A549 (cell line): ENCODE data around the gene ZBED5. TPM values are rescaled to one million over a fixed set of nuclear protein-coding genes. Genes with fewer than 3 reads are reported as not detected.

Experiments used
- ATAC-seq, 2 experiments: fragments of 200-7000 bp in 1 of 2; fragments of >200 bp in 1 of 2; cut with Nextera tagmentation in 1 of 2; cut with Tn5 transposase in 1 of 2; 3 replicates each; pipeline versions ENCODE4 v1.8.0 to v1.9.1; 2018 to 2020; ENCODE audit warnings: mild to moderate bottlenecking in 1 of 2, moderate library complexity in 1 of 2
- CTCF ChIA-PET: fragments of 300-600 bp; sonication (Branson Sonifier 250); formaldehyde crosslinking; extraction: SDS; loops from one replicate; lab custom pipeline; 2021; ENCODE audit warnings: antibody characterized with exemption, inconsistent platforms; lab: Yijun Ruan, JAX
- POLR2A ChIA-PET: fragments of 350-600 bp; formaldehyde crosslinking; extraction: SDS; loops from one replicate; lab custom pipeline; 2021; ENCODE audit warnings: antibody characterized with exemption, inconsistent platforms; lab: Yijun Ruan, JAX
- DNase-seq, 2 experiments: peaks; one replicate each; pipeline versions ENCODE4 v3.0.0 to v3.0.0-alpha.2; 2011 to 2016; ENCODE audit warnings: low read depth in 1 of 2, low spot score in 1 of 2
- FAIRE-seq: peaks from 2 replicates; lab custom pipeline; 2011; peaks lifted over from hg19 to GRCh38; lab: Jason Lieb, UNC
- H3K27ac ChIP-seq, 2 experiments: fragments of >200 bp; sonication (Bioruptor Twin); formaldehyde crosslinking; 3 replicates each; pipeline ENCODE4 v1.5.1; 2016 to 2017
- H3K4me1 ChIP-seq: fragments of >200 bp; sonication (Bioruptor Twin); formaldehyde crosslinking; 3 replicates; pipeline ENCODE4 v1.6.1; 2016
- H3K4me2 ChIP-seq: fragments of >200 bp; sonication (Bioruptor Twin); formaldehyde crosslinking; 3 replicates; pipeline ENCODE4 v1.6.1; 2016
- H3K4me3 ChIP-seq: fragments of >200 bp; sonication (Bioruptor Twin); formaldehyde crosslinking; 3 replicates; pipeline ENCODE4 v1.5.1; 2016
- H3K9me3 ChIP-seq: fragments of >200 bp; sonication (Bioruptor Twin); formaldehyde crosslinking; 3 replicates; pipeline ENCODE4 v1.6.1; 2016
- BCL3 ChIP-seq: fragments of >200 bp; sonication (Bioruptor Twin); formaldehyde crosslinking; IDR thresholded peaks from 3 replicates; pipeline ENCODE4 v1.6.1; 2016
- BHLHE40 ChIP-seq: IDR thresholded peaks from 2 replicates; pipeline ENCODE4 v1.6.1; 2012; ENCODE audit warnings: low read depth, low read length, inconsistent platforms
- CBX2 ChIP-seq: fragments of 200-600 bp; sonication (generic); IDR thresholded peaks from 2 replicates; pipeline ENCODE4 v1.6.1; 2016; ENCODE audit warnings: low read depth, mild to moderate bottlenecking, borderline replicate concordance
- CHD4 ChIP-seq: fragments of 200-600 bp; sonication (generic); IDR thresholded peaks from 2 replicates; pipeline ENCODE4 v1.6.1; 2016; ENCODE audit warnings: antibody characterized with exemption, mild to moderate bottlenecking, borderline replicate concordance
- CTCF ChIP-seq: fragments of >200 bp; sonication (Bioruptor Twin); formaldehyde crosslinking; IDR thresholded peaks from 3 replicates; pipeline ENCODE4 v1.5.1; 2016
- FOSL2 ChIP-seq, 2 experiments: fragments of 450-650 bp in 1 of 2; fragments of >200 bp in 1 of 2; sonication (Bioruptor Twin) in 1 of 2; formaldehyde crosslinking; IDR thresholded peaks; 2 replicates each; pipeline versions ENCODE4 v1.5.0 to v1.6.1; 2016 to 2020; ENCODE audit warnings: mild to moderate bottlenecking in 1 of 2, moderate library complexity in 1 of 2
- FOXS1 ChIP-seq: fragments of 250-450 bp; sonication (Bioruptor Pico); IDR thresholded peaks from 2 replicates; pipeline ENCODE4 v1.5.0; 2020; ENCODE audit warnings: mild to moderate bottlenecking, moderate library complexity
- HES2 ChIP-seq: fragments of >200 bp; sonication (Bioruptor Twin); formaldehyde crosslinking; IDR thresholded peaks from 2 replicates; pipeline ENCODE4 v1.6.1; 2016
- HMGXB4 ChIP-seq: fragments of 250-450 bp; sonication (Bioruptor Pico); IDR thresholded peaks from 2 replicates; pipeline ENCODE4 v1.5.0; 2021; ENCODE audit warnings: mild to moderate bottlenecking, moderate library complexity, borderline replicate concordance
- HOXB13 ChIP-seq: fragments of 250-450 bp; sonication (Bioruptor Pico); IDR thresholded peaks from 2 replicates; pipeline ENCODE4 v1.5.0; 2020; ENCODE audit warnings: low read depth, mild to moderate bottlenecking, moderate library complexity
- JUN ChIP-seq, 2 experiments: fragments of >200 bp; sonication (Bioruptor Twin); formaldehyde crosslinking; IDR thresholded peaks; 2 replicates in 1 of 2; 3 replicates in 1 of 2; pipeline ENCODE4 v1.6.1; 2016 to 2017
- KDM1A ChIP-seq: fragments of 200-600 bp; sonication (generic); IDR thresholded peaks from 2 replicates; pipeline ENCODE4 v1.6.1; 2016; ENCODE audit warnings: low read depth, mild to moderate bottlenecking
- NPAS2 ChIP-seq: fragments of 250-450 bp; sonication (Bioruptor Pico); IDR thresholded peaks from 2 replicates; pipeline ENCODE4 v1.8.0; 2022; ENCODE audit warnings: mild to moderate bottlenecking, moderate library complexity, borderline replicate concordance
- PBX3 ChIP-seq: IDR thresholded peaks from 2 replicates; pipeline ENCODE4 v1.6.1; 2012
- POLR2A ChIP-seq: IDR thresholded peaks from 2 replicates; pipeline ENCODE4 v1.6.1; 2012; ENCODE audit warnings: mild to moderate bottlenecking, low read length
- RAD21 ChIP-seq, 2 experiments: fragments of >200 bp in 1 of 2; sonication (Bioruptor Twin) in 1 of 2; formaldehyde crosslinking in 1 of 2; IDR thresholded peaks in 1 of 2; conservative IDR thresholded peaks in 1 of 2; 2 replicates in 1 of 2; 3 replicates in 1 of 2; pipeline ENCODE4 v1.6.1; 2012 to 2018; ENCODE audit warnings: inconsistent platforms in 1 of 2
- RARB ChIP-seq: fragments of 250-450 bp; sonication (Bioruptor Pico); IDR thresholded peaks from 2 replicates; pipeline ENCODE4 v1.8.0; 2021; ENCODE audit warnings: mild to moderate bottlenecking, moderate library complexity
- SMC3 ChIP-seq: fragments of >200 bp; sonication (Bioruptor Twin); formaldehyde crosslinking; IDR thresholded peaks from 3 replicates; pipeline ENCODE4 v1.6.1; 2018; ENCODE audit warnings: inconsistent platforms
- USF2 ChIP-seq: fragments of 450-650 bp; IDR thresholded peaks from 2 replicates; pipeline ENCODE4 v1.6.1; 2014; ENCODE audit warnings: antibody characterized with exemption
- ZNF302 ChIP-seq: fragments of 250-450 bp; sonication (Bioruptor Pico); IDR thresholded peaks from 2 replicates; pipeline ENCODE4 v1.9.0; 2021; ENCODE audit warnings: inconsistent platforms, mild to moderate bottlenecking, moderate library complexity
- WGBS: methylation state at CpG from one replicate; pipeline ENCODE4 v1.1.6; 2017; ENCODE audit errors: missing lambda C conversion rate; 5-methylcytosine and 5-hydroxymethylcytosine counted together
- polyA plus RNA-seq, 4 experiments: library from polyadenylated mRNA; depleted of rRNA in 3 of 4; stranded (reverse); fragments of >200 nt; fragmentation: RNase III in 1 of 4; extraction: RNeasy Plus Mini Kit Qiagen cat#74134 plus additional on column Dnase treatment in 1 of 4; gene quantifications; 2 replicates in 3 of 4; 3 replicates in 1 of 4; pipeline ENCODE4 v1.2.3, GENCODE V29; 2011 to 2017

The ZBED5 gene
- polyA plus RNA-seq, 2 of the 4 experiments (the other 2 are of a cell fraction), result 60.6 to 132 TPM

- DNase-seq (peak in 1 of 2 experiments; percentile 61), FAIRE-seq (no peak), ATAC-seq (peak; percentile 45 to 73; a peak in 4 of 6 replicates)
- no peaks in the 10 kb centered on the region for H3K9me3 ChIP-seq
- H3K4me2 ChIP-seq, result no peak overlapping the region; the same call in 2 of the 3 replicates
- WGBS, result 38% methylated on average over 2 of the region's 2 CpGs
- no peak for TF ChIP-seq FOXS1 (CRISPR knock-in tag)
- TF ChIP-seq ZNF302 (CRISPR knock-in tag), result no peak
- TF ChIP-seq CTCF, result peak; percentile 24; the same call in 1 of the 3 replicates
- peak; percentile 48; the same call in 1 of the 3 replicates for TF ChIP-seq SMC3
- TF ChIP-seq BCL3, result no peak
- no peak for TF ChIP-seq JUN (IDR thresholded peaks at IDR 0.05)
- no peak for TF ChIP-seq PBX3
- no peak for TF ChIP-seq POLR2A
- TF ChIP-seq RARB, result no peak
- TF ChIP-seq RAD21 (conservative IDR thresholded peaks at IDR 0.05 in 1 of 2, IDR thresholded peaks at IDR 0.05 in 1 of 2), result peak; percentile 50 to 52; a peak in 4 of 5 replicates
- no peak for TF ChIP-seq BHLHE40
- ChIA-PET CTCF (interaction anchor here (0.8 to 3.1 kb wide), 13 partner anchors 8 to 117 kb away, joined by 3 to 20 read pairs (median 5); partner anchors contain the start of gene EIF4G2), POLR2A (interaction anchor here (0.6 to 2.9 kb wide), 3 partner anchors 20 to 98 kb away, joined by 3 to 32 read pairs (median 8); partner anchors contain the start of genes EIF4G2 and ZBED5)
- H3K27ac ChIP-seq, result peak overlapping the region in 1 of 2 experiments; percentile 60; a peak in 3 of 6 replicates
- H3K4me3 ChIP-seq, result no peak overlapping the region
- peaks cover 28% of the 10 kb centered on the region for H3K4me1 ChIP-seq
Observed at GRCh38 chr11:10906521-10906920, 48.7 kb upstream of the ZBED5 start.

GRCh38 chr11:10902301-10903063 is 44.6 kb upstream of the ZBED5 start:
- FAIRE-seq, result no peak

More at GRCh38 chr11:10902301-10903063, 44.6 kb upstream of the ZBED5 start:
- ATAC-seq, result no peak
- H3K9me3 ChIP-seq, result no peaks in the 10 kb centered on the region
- peaks cover 48% of the 10 kb centered on the region for H3K4me1 ChIP-seq
- no peak overlapping the region for H3K4me3 ChIP-seq
- H3K27ac ChIP-seq, result peak overlapping the region; percentile 87 to 93; a peak in 4 of 6 replicates
- 92% methylated on average over 9 of the region's 9 CpGs for WGBS
- ChIA-PET POLR2A (interaction anchor here (1.5 kb wide), 1 partner anchor 94 kb away, joined by 7 read pairs; the partner anchor contains the start of gene EIF4G2), CTCF (interaction anchor here (1.1 to 1.8 kb wide), 4 partner anchors 8 to 110 kb away, joined by 4 to 10 read pairs (median 6); no protein-coding TSS in a partner anchor)
- no peak overlapping the region for H3K4me2 ChIP-seq
- no peak for DNase-seq
- TF ChIP-seq NPAS2 (CRISPR knock-in tag) (no peak), SMC3 (no peak), FOSL2 (IDR thresholded peaks at IDR 0.05) (no peak), FOSL2 (CRISPR knock-in tag; IDR thresholded peaks at IDR 0.05) (no peak), BHLHE40 (no peak), HOXB13 (CRISPR knock-in tag) (no peak), JUN (IDR thresholded peaks at IDR 0.05) (no peak), CTCF (no peak), USF2 (no peak), CHD4 (no peak), HMGXB4 (CRISPR knock-in tag) (no peak), HES2 (no peak), FOXS1 (CRISPR knock-in tag) (no peak), CBX2 (no peak), KDM1A (no peak), RARB (no peak)
- TF ChIP-seq, all 56 proteins: peak for 0
